H1 (cell line): ENCODE measurements around the gene SLC12A8. TPM values are rescaled to one million over a fixed set of nuclear protein-coding genes. Genes with fewer than 3 reads are reported as not detected.

Experiments used
- GTF2F1 ChIP-seq: IDR thresholded peaks from 2 replicates; pipeline ENCODE4 v1.6.1; 2012; ENCODE audit warnings: low read depth, low read length, improper control_type of control experiment, borderline replicate concordance
- JUN ChIP-seq: IDR thresholded peaks from 2 replicates; pipeline ENCODE4 v1.6.1; 2011; ENCODE audit warnings: low read depth, mild to moderate bottlenecking, improper control_type of control experiment, low read length
- RNF2 ChIP-seq: fragments of 200-900, 300-1000 bp; sonication (generic); IDR thresholded peaks from 2 replicates; pipeline ENCODE4 v1.7.1; 2016; ENCODE audit warnings: borderline replicate concordance, low read depth, mild to moderate bottlenecking, antibody characterized with exemption, low read length; ENCODE audit not compliant: poor library complexity, severe bottlenecking; ENCODE audit errors: missing control alignments
- TAF7 ChIP-seq: optimal IDR thresholded peaks from 2 replicates; pipeline ENCODE3; 2011; ENCODE audit warnings: low read depth, mild to moderate bottlenecking, inconsistent platforms, low read length, moderate library complexity, borderline replicate concordance
- polyA plus RNA-seq, 7 experiments: library from polyadenylated mRNA; depleted of rRNA in 3 of 7; stranded (reverse) in 5 of 7; unstranded in 2 of 7; fragments of >200 nt in 5 of 7; fragments of 200-250 nt in 2 of 7; gene quantifications; 1 replicate in 5 of 7; 2 replicates in 1 of 7; 4 replicates in 1 of 7; pipeline versions ENCODE4 v1.2.1 to v1.2.3, GENCODE V29; 2011 to 2013; ENCODE audit warnings: missing spikeins in 2 of 7, mixed read lengths in 2 of 7
- total RNA-seq: library from RNA; stranded (reverse); fragmentation: NEBNext Ultra II Directional; extraction: Animal tissue kit (Norgen Biotek cat#: 25700); gene quantifications from 2 replicates; pipeline ENCODE4 v1.2.1, GENCODE V29; 2021

The SLC12A8 gene
- total and polyA plus RNA-seq, 2 of the 8 experiments (the other 6 are each of a cell fraction or from before 2014, with no cell fraction given): 13.7 to 14.4 TPM

DNA sequence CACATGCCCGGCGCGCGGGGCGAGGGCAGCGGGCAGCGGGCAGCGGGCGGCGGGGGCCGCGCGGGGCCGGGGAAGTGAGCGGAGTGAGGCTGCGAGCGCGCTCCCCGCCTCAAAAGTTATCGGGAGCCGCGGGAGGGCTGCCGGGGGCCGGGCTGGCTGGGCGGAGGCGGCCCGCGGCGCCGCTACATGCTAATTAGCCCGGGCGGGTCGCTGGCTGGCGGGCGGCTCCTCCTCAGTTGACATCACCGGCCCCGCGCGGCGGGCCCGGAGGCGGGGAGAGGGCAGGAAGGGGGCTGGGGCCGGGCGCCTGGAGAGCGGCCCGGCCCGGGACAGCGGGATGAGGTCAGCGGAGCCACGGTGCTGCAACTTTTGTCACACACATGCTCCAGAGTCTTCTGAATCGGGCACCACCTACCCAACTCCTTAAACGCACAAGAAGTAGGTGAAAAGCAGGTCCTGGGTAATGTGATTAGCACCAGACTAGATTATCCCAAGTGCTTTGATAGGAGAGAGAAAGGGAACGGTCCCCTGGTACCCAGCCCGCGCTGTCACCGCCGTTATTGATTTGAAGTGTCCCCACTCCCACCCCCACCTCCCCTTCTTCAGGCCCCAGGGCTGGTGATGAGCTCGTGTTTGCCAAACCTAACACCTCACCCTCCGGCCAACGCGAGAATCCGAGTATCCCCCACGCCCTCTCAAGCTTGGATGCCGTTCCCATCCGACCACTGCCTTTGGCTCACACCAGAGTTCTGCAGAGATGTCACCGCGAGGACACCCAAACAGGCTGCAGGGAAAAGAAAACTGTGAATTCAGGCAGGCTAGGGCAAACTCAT lies 156.4 kb downstream of the SLC12A8 start, which contains the start of gene HEG1 (continued):
- TF ChIP-seq TAF7 (no peak), RNF2 (no peak), JUN (no peak), GTF2F1 (no peak)
